ENCODE measurements around the gene CD7.

- TF ChIP-seq EZH2 (IDR thresholded peaks at IDR 0.05) (no peak), POLR2AphosphoS5 (IDR thresholded peaks at IDR 0.05; ENCODE audit: borderline replicate concordance, low read depth, low read length) (no peak)
These were observed 5.4 kb downstream of the CD7 start for GRCh38 chr17:82311971-82312370.

Measured in SK-N-MC (cell line).